Stimulated activated CD4-positive, alpha-beta T cell treated with anti-CD3 and anti-CD28 coated beads, TNF-alpha, amount 100 ng/mL, for 4 hours (primary cell): Measurements from ENCODE around the gene GHDC.
"Not testable (repeated sequence)": the region's sequence is repeated elsewhere in the genome, so short reads cannot be mapped to it uniquely, and the experiment has no call there.

Experiments used
- DNase-seq, 3 experiments: peaks; one replicate each; pipeline ENCODE4 v3.0.0-alpha.2; 2020; ENCODE audit warnings: low read depth in 3 of 3

Gene GHDC

GRCh38 chr17:42193969-42194899 is at the start of gene GHDC:
Gene GHDC, minus strand, starts transcription at chr17:42194494. Its CDS starts 913 bp downstream, at chr17:42193581.
- peak; percentile 50 to 68 (median 63) for DNase-seq

GRCh38 chr17:42243493-42243982 is 49.2 kb upstream of the GHDC start:
- no peak for DNase-seq

- no peak for DNase-seq
Observed at GRCh38 chr17:42241871-42242270, 47.6 kb upstream of the GHDC start.

- not testable (repeated sequence) for DNase-seq
Observed at GRCh38 chr17:42240863-42241262, 46.6 kb upstream of the GHDC start.

- no peak for DNase-seq
Observed at GRCh38 chr17:42240201-42240600, 45.9 kb upstream of the GHDC start.

GRCh38 chr17:42239576-42239975 is 45.3 kb upstream of the GHDC start:
- DNase-seq, result not testable (repeated sequence)

- DNase-seq, result no peak
Observed at GRCh38 chr17:42236760-42237159, 42.5 kb upstream of the GHDC start.

GRCh38 chr17:42233994-42234393 is 39.7 kb upstream of the GHDC start:
- DNase-seq, result no peak

GRCh38 chr17:42233156-42233555 is 38.9 kb upstream of the GHDC start:
- DNase-seq, result no peak

GRCh38 chr17:42230225-42230624 is 35.9 kb upstream of the GHDC start:
- no peak for DNase-seq

- DNase-seq, result no peak
Observed at GRCh38 chr17:42227849-42228700, 33.8 kb upstream of the GHDC start.

- DNase-seq, result no peak
Observed at GRCh38 chr17:42225646-42226045, 31.4 kb upstream of the GHDC start.

GRCh38 chr17:42224651-42225050 is 30.4 kb upstream of the GHDC start:
- no peak for DNase-seq

GRCh38 chr17:42221886-42222745 is 27.8 kb upstream of the GHDC start:
- peak; percentile 21 to 32 (median 31) for DNase-seq

GRCh38 chr17:42219280-42219679 is 25.0 kb upstream of the GHDC start:
- DNase-seq, result not testable (repeated sequence)

GRCh38 chr17:42214156-42214555 is 19.9 kb upstream of the GHDC start:
- DNase-seq, result no peak

GRCh38 chr17:42212382-42212781 is 18.1 kb upstream of the GHDC start:
- no peak for DNase-seq

- DNase-seq, result not testable (repeated sequence)
Observed at GRCh38 chr17:42211921-42212341, 17.6 kb upstream of the GHDC start.

GRCh38 chr17:42210046-42210445 is 15.8 kb upstream of the GHDC start:
- no peak for DNase-seq

- not testable (repeated sequence) for DNase-seq
Observed at GRCh38 chr17:42206153-42206612, 11.9 kb upstream of the GHDC start.

GRCh38 chr17:42203354-42203753 is 9.1 kb upstream of the GHDC start:
- no peak for DNase-seq
